ENCODE measurements around the gene ACSL1. TPM values are rescaled to one million over a fixed set of nuclear protein-coding genes. Genes with fewer than 3 reads are reported as not detected.

Gene ACSL1
- total and polyA plus RNA-seq, 8 donors = 18.5 to 270 (median 26.4) TPM

GRCh38 chr4:184798504-184798903 lies 27.3 kb downstream of the ACSL1 start:
- H3K9me3 ChIP-seq = no peaks in the 10 kb centered on the region
- peaks cover 0 to 82% of the 10 kb centered on the region in 2 donors for H3K36me3 ChIP-seq
- peaks cover 13 to 81% of the 10 kb centered on the region in 2 donors for H3K4me1 ChIP-seq
- no peak for TF ChIP-seq CTCF (IDR thresholded peaks at IDR 0.05)
- no peak overlapping the region for H3K4me3 ChIP-seq
- DNase-seq = no peak
- intact Hi-C loops (cut with DNase I) = no loop called here
- ATAC-seq = no peak
- H3K27ac ChIP-seq = no peak overlapping the region
- no peaks in the 10 kb centered on the region for H3K27me3 ChIP-seq

- H3K4me3 ChIP-seq = no peak overlapping the region
- H3K9me3 ChIP-seq = no peaks in the 10 kb centered on the region
- H3K27ac ChIP-seq = no peak overlapping the region
- H3K4me1 ChIP-seq = peaks cover 11 to 83% of the 10 kb centered on the region in 2 donors
- H3K36me3 ChIP-seq = peaks cover 0 to 66% of the 10 kb centered on the region in 2 donors
- DNase-seq (no peak), ATAC-seq (no peak)
- H3K27me3 ChIP-seq = no peaks in the 10 kb centered on the region
- intact Hi-C loops (cut with DNase I) = no loop called here
- TF ChIP-seq CTCF (IDR thresholded peaks at IDR 0.05) = no peak
These were observed 28.9 kb downstream of the ACSL1 start for GRCh38 chr4:184796906-184797305.

GRCh38 chr4:184795214-184795844 lies 30.4 kb downstream of the ACSL1 start:
- H3K4me1 ChIP-seq = peaks cover 5 to 86% of the 10 kb centered on the region in 2 donors
- DNase-seq (no peak), ATAC-seq (peak; percentile 49)
- H3K9me3 ChIP-seq = no peaks in the 10 kb centered on the region
- H3K27ac ChIP-seq = peak overlapping the region; percentile 42 to 77
- H3K36me3 ChIP-seq = peaks cover 0 to 63% of the 10 kb centered on the region in 2 donors
- no peak for TF ChIP-seq CTCF (IDR thresholded peaks at IDR 0.05)
- intact Hi-C loops (cut with DNase I) = no loop called here
- H3K4me3 ChIP-seq = no peak overlapping the region
- no peaks in the 10 kb centered on the region for H3K27me3 ChIP-seq

GRCh38 chr4:184794470-184794869 lies 31.3 kb downstream of the ACSL1 start:
- Histone ChIP-seq H3K4me3 (no peak overlapping the region), H3K36me3 (peaks cover 0 to 59% of the 10 kb centered on the region in 2 donors), H3K27ac (peak overlapping the region in 1 of 2 donors; percentile 77), H3K27me3 (no peaks in the 10 kb centered on the region), H3K4me1 (peaks cover 5 to 86% of the 10 kb centered on the region in 2 donors), H3K9me3 (no peaks in the 10 kb centered on the region)
- ATAC-seq = no peak
- no peak for TF ChIP-seq CTCF (IDR thresholded peaks at IDR 0.05)
- no peak for DNase-seq
- intact Hi-C loops (cut with DNase I) = no loop called here

- no peaks in the 10 kb centered on the region for H3K27me3 ChIP-seq
- ATAC-seq (no peak), DNase-seq (no peak)
- no peak for TF ChIP-seq CTCF (IDR thresholded peaks at IDR 0.05)
- peak overlapping the region in 1 of 2 donors; percentile 77 for H3K27ac ChIP-seq
- peaks cover 5 to 81% of the 10 kb centered on the region in 2 donors for H3K4me1 ChIP-seq
- intact Hi-C loops (cut with DNase I) = no loop called here
- no peaks in the 10 kb centered on the region for H3K9me3 ChIP-seq
- no peak overlapping the region for H3K4me3 ChIP-seq
- peaks cover 0 to 59% of the 10 kb centered on the region in 2 donors for H3K36me3 ChIP-seq
These were observed 31.9 kb downstream of the ACSL1 start for GRCh38 chr4:184793735-184794355.
